Spinal cord (tissue), 10 donors: ENCODE measurements around the gene LAMA5. TPM values are rescaled to one million over a fixed set of nuclear protein-coding genes. Genes with fewer than 3 reads are reported as not detected.

ENCODE experiments used
- DNase-seq, 6 donors: peaks; one replicate each; pipeline versions ENCODE4 v3.0.0 to v3.0.0-alpha.2; 2013 to 2015; ENCODE audit warnings: low spot score in 6 of 6, low read depth in 4 of 6
- H3K27ac ChIP-seq: one replicate; pipeline ENCODE4 v1.5.1; 2013; ENCODE audit warnings: low read depth, low read length, control low read depth
- H3K27me3 ChIP-seq: one replicate; pipeline ENCODE4 v1.6.1; 2013; ENCODE audit warnings: low read length; ENCODE audit not compliant: control insufficient read depth, insufficient read depth
- H3K36me3 ChIP-seq: one replicate; pipeline ENCODE4 v1.6.1; 2013; ENCODE audit warnings: low read length; ENCODE audit not compliant: control insufficient read depth, insufficient read depth
- H3K4me1 ChIP-seq: one replicate; pipeline ENCODE4 v1.6.1; 2013; ENCODE audit warnings: low read length; ENCODE audit not compliant: control insufficient read depth, insufficient read depth
- H3K4me3 ChIP-seq: one replicate; pipeline ENCODE4 v1.5.1; 2013; ENCODE audit warnings: low read depth, low read length, control low read depth
- H3K9me3 ChIP-seq: one replicate; pipeline ENCODE4 v1.6.1; 2013; ENCODE audit warnings: low read length; ENCODE audit not compliant: control insufficient read depth, insufficient read depth
- WGBS: methylation state at CpG from one replicate; pipeline ENCODE4 v1.1.5; 2013; ENCODE audit warnings: missing lambda C conversion rate; ENCODE audit not compliant: insufficient coverage; 5-methylcytosine and 5-hydroxymethylcytosine counted together
- polyA plus RNA-seq, 2 donors: library from polyadenylated mRNA; unstranded; fragments of 120-200 nt; gene quantifications; one replicate each; pipeline ENCODE4 v1.2.1, GENCODE V29; 2013; ENCODE audit not compliant: insufficient read length in 2 of 2
- total RNA-seq, 2 donors: library from RNA; depleted of rRNA in 1 of 2; stranded (reverse); fragments of 120-200 nt in 1 of 2; fragments of >200 nt in 1 of 2; gene quantifications; one replicate each; pipeline versions ENCODE4 v1.2.3 to v1.2.4, GENCODE V29; 2013 to 2014
- donor health status: healthy.

The LAMA5 gene
- total and polyA plus RNA-seq, 4 donors = 15.8 to 86.8 (median 64.8) TPM

GRCh38 chr20:62409086-62409853 lies 42.2 kb upstream of the LAMA5 start:
- Histone ChIP-seq H3K4me1 (peaks cover 51% of the 10 kb centered on the region), H3K9me3 (no peaks in the 10 kb centered on the region), H3K27me3 (no peaks in the 10 kb centered on the region), H3K27ac (no peak overlapping the region), H3K36me3 (peaks cover 18% of the 10 kb centered on the region), H3K4me3 (no peak overlapping the region)
- DNase-seq = no peak
- 90% methylated on average over 12 of the region's 12 CpGs for WGBS

GRCh38 chr20:62408640-62409039 lies 41.5 kb upstream of the LAMA5 start:
- Histone ChIP-seq H3K27me3 (no peaks in the 10 kb centered on the region), H3K4me1 (peaks cover 52% of the 10 kb centered on the region), H3K36me3 (peaks cover 23% of the 10 kb centered on the region), H3K4me3 (no peak overlapping the region), H3K9me3 (no peaks in the 10 kb centered on the region), H3K27ac (no peak overlapping the region)
- WGBS = 72% methylated on average over 9 of the region's 12 CpGs
- no peak for DNase-seq

- Histone ChIP-seq H3K36me3 (peaks cover 29% of the 10 kb centered on the region), H3K4me1 (peaks cover 52% of the 10 kb centered on the region), H3K4me3 (no peak overlapping the region), H3K9me3 (no peaks in the 10 kb centered on the region), H3K27ac (no peak overlapping the region), H3K27me3 (no peaks in the 10 kb centered on the region)
- DNase-seq = no peak
- 92% methylated on average over 15 of the region's 15 CpGs for WGBS
Measured at GRCh38 chr20:62408055-62408454, 40.9 kb upstream of the LAMA5 start.

GRCh38 chr20:62407221-62407992 lies 40.3 kb upstream of the LAMA5 start, which contains the start of gene CABLES2:
CABLES2 (minus strand) TSS chr20:62407285; CDS start chr20:62407276, 9 bp downstream.
- H3K4me3 ChIP-seq = peak within 1 kb of the TSS; percentile 41
- H3K36me3 ChIP-seq = peaks cover 35% of the 10 kb centered on the region
- WGBS = 5% methylated on average over 73 of the region's 73 CpGs
- H3K27ac ChIP-seq = no peak within 1 kb of the TSS
- no peaks in the 10 kb centered on the region for H3K27me3 ChIP-seq
- DNase-seq = peak in 5 of 6 donors; percentile 81 to 98 (median 88)
- H3K9me3 ChIP-seq = no peaks in the 10 kb centered on the region
- H3K4me1 ChIP-seq = peaks cover 52% of the 10 kb centered on the region

- no peaks in the 10 kb centered on the region for H3K27me3 ChIP-seq
- H3K4me1 ChIP-seq = peaks cover 52% of the 10 kb centered on the region
- peaks cover 42% of the 10 kb centered on the region for H3K36me3 ChIP-seq
- H3K27ac ChIP-seq = no peak overlapping the region
- peak overlapping the region; percentile 39 for H3K4me3 ChIP-seq
- WGBS = under 1% methylated on average over 42 of the region's 42 CpGs
- H3K9me3 ChIP-seq = no peaks in the 10 kb centered on the region
- DNase-seq = peak in 1 of 6 donors; percentile 21
Measured at GRCh38 chr20:62406635-62407176, 39.6 kb upstream of the LAMA5 start.

- Histone ChIP-seq H3K27me3 (no peaks in the 10 kb centered on the region), H3K27ac (no peak overlapping the region)
- 67% methylated on average over 8 of the region's 10 CpGs for WGBS
Measured at GRCh38 chr20:62405981-62406513, 38.9 kb upstream of the LAMA5 start.

GRCh38 chr20:62405108-62405980 lies 38.2 kb upstream of the LAMA5 start:
- no peaks in the 10 kb centered on the region for H3K27me3 ChIP-seq
- no peaks in the 10 kb centered on the region for H3K9me3 ChIP-seq
- H3K4me1 ChIP-seq = peaks cover 47% of the 10 kb centered on the region
- H3K4me3 ChIP-seq = no peak overlapping the region
- 66% methylated on average over 23 of the region's 23 CpGs for WGBS
- peak in 2 of 6 donors; percentile 47 to 51 for DNase-seq
- peaks cover 56% of the 10 kb centered on the region for H3K36me3 ChIP-seq
- H3K27ac ChIP-seq = no peak overlapping the region

More at GRCh38 chr20:62405981-62406513, 38.9 kb upstream of the LAMA5 start:
- Histone ChIP-seq H3K4me1 (peaks cover 52% of the 10 kb centered on the region), H3K9me3 (no peaks in the 10 kb centered on the region), H3K4me3 (peak overlapping the region; percentile 39), H3K36me3 (peaks cover 49% of the 10 kb centered on the region)
- DNase-seq = no peak

GRCh38 chr20:62404761-62405107 lies 37.6 kb upstream of the LAMA5 start:
- WGBS = 94% methylated on average over 12 of the region's 12 CpGs

More at GRCh38 chr20:62404761-62405107, 37.6 kb upstream of the LAMA5 start:
- Histone ChIP-seq H3K27ac (no peak overlapping the region), H3K9me3 (no peaks in the 10 kb centered on the region), H3K4me3 (no peak overlapping the region), H3K27me3 (no peaks in the 10 kb centered on the region), H3K4me1 (peaks cover 41% of the 10 kb centered on the region), H3K36me3 (peaks cover 61% of the 10 kb centered on the region)
- DNase-seq = no peak
